HEK293 (cell line): ENCODE measurements around the gene CIRBP.
A peak's percentile ranks its signal among the peaks of the same experiment; 100 is the strongest.

Experiments
- CTCF ChIA-PET: fragments of 350-600 bp; formaldehyde crosslinking; extraction: SDS; loops from one replicate; lab custom pipeline; 2021; ENCODE audit warnings: antibody characterized with exemption; lab: Yijun Ruan, JAX
- POLR2A ChIA-PET: fragments of 300-600 bp; formaldehyde crosslinking; extraction: SDS; loops from one replicate; lab custom pipeline; 2020; ENCODE audit warnings: antibody characterized with exemption, inconsistent platforms; lab: Yijun Ruan, JAX
- H3K27ac ChIP-seq: fragments of 200-500 bp; sonication (Bioruptor generic); 2 replicates; pipeline ENCODE4 v1.5.1; 2014; ENCODE audit warnings: low read depth, low read length, control low read depth, inconsistent platforms; ENCODE audit errors: extremely low read depth
- H3K36me3 ChIP-seq, 2 experiments: fragments of 200-500 bp in 1 of 2; sonication (Bioruptor generic) in 1 of 2; 1 replicate in 1 of 2; 2 replicates in 1 of 2; pipeline ENCODE4 v1.5.1; 2014 to 2017; ENCODE audit warnings: inconsistent platforms in 2 of 2, low read length in 2 of 2; ENCODE audit not compliant: control insufficient read depth in 2 of 2, insufficient read depth in 1 of 2
- H3K4me1 ChIP-seq: fragments of 200-500 bp; sonication (Bioruptor generic); 2 replicates; pipeline ENCODE4 v1.5.1; 2014; ENCODE audit warnings: mild to moderate bottlenecking, low read length, inconsistent platforms; ENCODE audit not compliant: control insufficient read depth, insufficient read depth
- H3K4me3 ChIP-seq: 2 replicates; pipeline ENCODE4 v1.5.1; 2011; ENCODE audit warnings: low read depth, mild to moderate bottlenecking, control low read depth, low read length, moderate library complexity
- H3K9me3 ChIP-seq: fragments of 200-500 bp; sonication (Bioruptor generic); 2 replicates; pipeline ENCODE4 v1.5.1; 2014; ENCODE audit warnings: low read depth, low read length, inconsistent platforms; ENCODE audit not compliant: control insufficient read depth, insufficient read depth
- EGR2 ChIP-seq: fragments of 450-650 bp; formaldehyde crosslinking; IDR thresholded peaks from 2 replicates; pipeline ENCODE4 v1.5.1; 2016; ENCODE audit warnings: low read depth, missing biosample characterization, missing genetic modification characterization
- GLI4 ChIP-seq: fragments of 450-650 bp; formaldehyde crosslinking; IDR thresholded peaks from 2 replicates; pipeline ENCODE4 v1.5.1; 2016; ENCODE audit warnings: missing biosample characterization, missing genetic modification characterization
- GLIS1 ChIP-seq: fragments of 450-650 bp; formaldehyde crosslinking; IDR thresholded peaks from 2 replicates; pipeline ENCODE4 v1.5.1; 2016; ENCODE audit warnings: missing biosample characterization, missing genetic modification characterization
- MYNN ChIP-seq: fragments of 450-650 bp; formaldehyde crosslinking; IDR thresholded peaks from 2 replicates; pipeline ENCODE4 v1.5.1; 2016; ENCODE audit warnings: missing biosample characterization, missing genetic modification characterization, borderline replicate concordance
- PRDM1 ChIP-seq: fragments of 450-650 bp; formaldehyde crosslinking; IDR thresholded peaks from 2 replicates; pipeline ENCODE4; 2016; ENCODE audit warnings: missing biosample characterization, missing genetic modification characterization
- SCRT1 ChIP-seq: fragments of 450-650 bp; formaldehyde crosslinking; IDR thresholded peaks from 2 replicates; pipeline ENCODE4 v1.5.1; 2016; ENCODE audit warnings: missing biosample characterization, missing genetic modification characterization, borderline replicate concordance
- ZBTB21 ChIP-seq: fragments of 450-650 bp; formaldehyde crosslinking; IDR thresholded peaks from 2 replicates; pipeline ENCODE4 v1.5.1; 2017; ENCODE audit warnings: missing biosample characterization, missing genetic modification characterization
- ZFP3 ChIP-seq: fragments of 450-650 bp; formaldehyde crosslinking; IDR thresholded peaks from 2 replicates; pipeline ENCODE4 v1.5.1; 2016; ENCODE audit warnings: low read depth, missing biosample characterization, missing genetic modification characterization
- ZIC2 ChIP-seq: fragments of 450-650 bp; formaldehyde crosslinking; IDR thresholded peaks from 2 replicates; pipeline ENCODE4 v1.5.1; 2016; ENCODE audit warnings: missing biosample characterization, missing genetic modification characterization
- ZNF302 ChIP-seq: fragments of 450-650 bp; formaldehyde crosslinking; IDR thresholded peaks from 2 replicates; pipeline ENCODE4 v1.5.1; 2016; ENCODE audit warnings: missing biosample characterization, missing genetic modification characterization, low read depth
- ZNF335 ChIP-seq: fragments of 450-650 bp; formaldehyde crosslinking; conservative IDR thresholded peaks from 2 replicates; pipeline ENCODE4 v1.5.1; 2016; ENCODE audit warnings: missing biosample characterization, missing genetic modification characterization
- ZNF350 ChIP-seq: fragments of 450-650 bp; formaldehyde crosslinking; IDR thresholded peaks from 2 replicates; pipeline ENCODE4 v1.5.0; 2017; ENCODE audit warnings: missing biosample characterization, mild to moderate bottlenecking, missing genetic modification characterization
- ZNF416 ChIP-seq: fragments of 450-650 bp; formaldehyde crosslinking; IDR thresholded peaks from 2 replicates; pipeline ENCODE4 v1.5.1; 2016; ENCODE audit warnings: missing biosample characterization, missing genetic modification characterization
- ZNF510 ChIP-seq: fragments of 450-650 bp; formaldehyde crosslinking; IDR thresholded peaks from 2 replicates; pipeline ENCODE4 v1.5.1; 2018; ENCODE audit warnings: mild to moderate bottlenecking, missing genetic modification characterization, missing biosample characterization; ENCODE audit not compliant: insufficient replicate concordance
- ZNF529 ChIP-seq: fragments of 450-650 bp; formaldehyde crosslinking; IDR thresholded peaks from 2 replicates; pipeline ENCODE4 v1.5.1; 2017; ENCODE audit warnings: missing genetic modification characterization, missing biosample characterization; ENCODE audit not compliant: insufficient replicate concordance
- ZNF560 ChIP-seq: fragments of 450-650 bp; formaldehyde crosslinking; IDR thresholded peaks from 2 replicates; pipeline ENCODE4 v1.5.1; 2017; ENCODE audit warnings: missing biosample characterization, missing genetic modification characterization, borderline replicate concordance
- ZNF561 ChIP-seq: fragments of 450-650 bp; IDR thresholded peaks from 2 replicates; pipeline ENCODE4 v1.5.1; 2018; ENCODE audit warnings: missing biosample characterization, missing genetic modification characterization, borderline replicate concordance
- ZNF600 ChIP-seq: fragments of 450-650 bp; formaldehyde crosslinking; IDR thresholded peaks from 2 replicates; pipeline ENCODE4 v1.5.1; 2016; ENCODE audit warnings: missing biosample characterization, missing genetic modification characterization
- ZNF610 ChIP-seq: fragments of 450-650 bp; formaldehyde crosslinking; IDR thresholded peaks from 2 replicates; pipeline ENCODE4 v1.5.1; 2016; ENCODE audit warnings: missing biosample characterization, missing genetic modification characterization, borderline replicate concordance
- ZNF664 ChIP-seq: fragments of 450-650 bp; formaldehyde crosslinking; IDR thresholded peaks from 2 replicates; pipeline ENCODE4 v1.5.1; 2016; ENCODE audit warnings: missing biosample characterization, missing genetic modification characterization
- ZNF670 ChIP-seq: fragments of 450-650 bp; formaldehyde crosslinking; IDR thresholded peaks from 2 replicates; pipeline ENCODE4 v1.5.1; 2016; ENCODE audit warnings: missing biosample characterization, missing genetic modification characterization, low read depth
- ZNF677 ChIP-seq: fragments of 450-650 bp; IDR thresholded peaks from 2 replicates; pipeline ENCODE4 v1.5.0; 2018; ENCODE audit warnings: missing biosample characterization, mild to moderate bottlenecking, missing genetic modification characterization, moderate library complexity
- TF ChIP-seq, protein P1 (sequence below): fragments of 450-650 bp; formaldehyde crosslinking; IDR thresholded peaks from 2 replicates; pipeline ENCODE4; 2016; ENCODE audit warnings: missing biosample characterization, missing genetic modification characterization
- TF ChIP-seq, protein P2 (sequence below): fragments of 450-650 bp; formaldehyde crosslinking; IDR thresholded peaks from 2 replicates; pipeline ENCODE4 v1.5.1; 2016; ENCODE audit warnings: missing biosample characterization, missing genetic modification characterization
- TF ChIP-seq, protein P3 (sequence below): fragments of 450-650 bp; formaldehyde crosslinking; IDR thresholded peaks from 2 replicates; pipeline ENCODE4 v1.5.1; 2016; ENCODE audit warnings: missing biosample characterization, missing genetic modification characterization

Gene CIRBP

DNA sequence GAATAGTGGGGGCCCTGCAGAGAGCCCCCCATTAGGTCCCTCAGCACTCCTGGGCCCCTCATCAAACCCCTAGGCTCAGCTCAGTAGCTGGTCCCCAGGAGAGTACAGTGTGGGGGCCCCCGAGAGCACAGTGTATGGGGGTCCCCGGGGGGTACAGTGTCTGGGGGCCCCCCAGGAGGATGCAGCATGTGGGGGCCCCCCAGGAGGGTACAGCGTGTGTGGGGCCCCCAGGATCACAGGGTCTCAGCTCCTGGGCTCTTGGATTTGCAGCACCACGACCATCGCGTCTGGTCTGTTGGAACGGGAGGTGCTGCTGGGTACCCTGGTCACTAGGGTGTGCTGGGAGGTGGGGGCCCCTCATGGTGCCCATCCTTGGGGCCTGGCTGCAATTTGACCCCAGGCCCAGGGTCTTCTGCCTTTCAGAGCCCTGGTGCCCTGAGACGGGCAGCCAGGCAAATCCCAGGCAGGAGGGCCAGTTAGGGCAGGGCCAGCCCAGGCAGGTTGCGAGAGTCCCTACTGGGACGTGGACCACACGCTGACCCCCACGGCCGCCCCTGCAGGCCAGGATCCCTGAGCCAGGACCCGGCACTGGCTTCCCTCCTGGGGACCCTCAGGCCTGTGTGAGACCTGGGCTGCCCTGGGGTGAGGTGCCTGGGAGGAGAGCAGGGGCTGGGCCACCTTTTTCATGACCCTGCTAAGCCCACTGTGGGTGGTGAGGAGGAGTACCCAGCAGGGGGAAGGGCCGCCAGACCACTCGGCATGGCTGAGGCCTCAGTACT, 44.9 kb upstream of the CIRBP start (continued):
- TF ChIP-seq ZNF560 (tag by site-specific recombination) (no peak), ZNF335 (tag by site-specific recombination) (no peak), ZNF302 (tag by site-specific recombination) (no peak), ZBTB21 (tag by site-specific recombination) (no peak), ZNF670 (no peak), ZNF510 (tag by site-specific recombination) (no peak), GLIS1 (peak; percentile 94), GLI4 (tag by site-specific recombination) (no peak), SCRT1 (tag by site-specific recombination) (no peak), ZNF529 (tag by site-specific recombination) (no peak), PRDM1 (tag by site-specific recombination) (no peak), EGR2 (tag by site-specific recombination) (peak; percentile 40; the same call in 1 of the 2 replicates), ZNF600 (no peak), ZNF561 (no peak), ZFP3 (no peak), ZNF610 (tag by site-specific recombination) (no peak), ZNF350 (tag by site-specific recombination) (no peak), ZNF416 (no peak), ZNF664 (no peak), ZIC2 (tag by site-specific recombination) (peak; percentile 85)
- TF ChIP-seq, protein P1, sequence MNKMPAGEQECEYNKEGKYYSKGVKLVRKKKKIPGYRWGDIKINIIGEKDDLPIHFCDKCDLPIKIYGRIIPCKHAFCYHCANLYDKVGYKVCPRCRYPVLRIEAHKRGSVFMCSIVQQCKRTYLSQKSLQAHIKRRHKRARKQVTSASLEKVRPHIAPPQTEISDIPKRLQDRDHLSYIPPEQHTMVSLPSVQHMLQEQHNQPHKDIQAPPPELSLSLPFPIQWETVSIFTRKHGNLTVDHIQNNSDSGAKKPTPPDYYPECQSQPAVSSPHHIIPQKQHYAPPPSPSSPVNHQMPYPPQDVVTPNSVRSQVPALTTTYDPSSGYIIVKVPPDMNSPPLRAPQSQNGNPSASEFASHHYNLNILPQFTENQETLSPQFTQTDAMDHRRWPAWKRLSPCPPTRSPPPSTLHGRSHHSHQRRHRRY (tag by site-specific recombination), result no peak
- TF ChIP-seq, protein P2, sequence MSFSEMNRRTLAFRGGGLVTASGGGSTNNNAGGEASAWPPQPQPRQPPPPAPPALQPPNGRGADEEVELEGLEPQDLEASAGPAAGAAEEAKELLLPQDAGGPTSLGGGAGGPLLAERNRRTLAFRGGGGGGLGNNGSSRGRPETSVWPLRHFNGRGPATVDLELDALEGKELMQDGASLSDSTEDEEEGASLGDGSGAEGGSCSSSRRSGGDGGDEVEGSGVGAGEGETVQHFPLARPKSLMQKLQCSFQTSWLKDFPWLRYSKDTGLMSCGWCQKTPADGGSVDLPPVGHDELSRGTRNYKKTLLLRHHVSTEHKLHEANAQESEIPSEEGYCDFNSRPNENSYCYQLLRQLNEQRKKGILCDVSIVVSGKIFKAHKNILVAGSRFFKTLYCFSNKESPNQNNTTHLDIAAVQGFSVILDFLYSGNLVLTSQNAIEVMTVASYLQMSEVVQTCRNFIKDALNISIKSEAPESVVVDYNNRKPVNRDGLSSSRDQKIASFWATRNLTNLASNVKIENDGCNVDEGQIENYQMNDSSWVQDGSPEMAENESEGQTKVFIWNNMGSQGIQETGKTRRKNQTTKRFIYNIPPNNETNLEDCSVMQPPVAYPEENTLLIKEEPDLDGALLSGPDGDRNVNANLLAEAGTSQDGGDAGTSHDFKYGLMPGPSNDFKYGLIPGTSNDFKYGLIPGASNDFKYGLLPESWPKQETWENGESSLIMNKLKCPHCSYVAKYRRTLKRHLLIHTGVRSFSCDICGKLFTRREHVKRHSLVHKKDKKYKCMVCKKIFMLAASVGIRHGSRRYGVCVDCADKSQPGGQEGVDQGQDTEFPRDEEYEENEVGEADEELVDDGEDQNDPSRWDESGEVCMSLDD (tag by site-specific recombination), result peak; percentile 62

GRCh38 chr19:1224847-1225246, 44.3 kb upstream of the CIRBP start:
- Histone ChIP-seq H3K4me3 (no peak overlapping the region), H3K36me3 (peaks cover 0 to 83% of the 10 kb centered on the region in 2 experiments; a peak in 2 of 3 replicates), H3K9me3 (no peaks in the 10 kb centered on the region), H3K4me1 (no peaks in the 10 kb centered on the region), H3K27ac (0 out of 2 replicates have a peak overlapping the region, but pooled peaks have one; percentile 31)
- ChIA-PET POLR2A (interaction anchor here (1.0 kb wide), 1 partner anchor 14 kb away, joined by 3 read pairs; no protein-coding TSS in a partner anchor), CTCF (interaction anchor here (0.6 to 1.2 kb wide), 5 partner anchors 9 to 186 kb away, joined by 3 to 5 read pairs (median 3); no protein-coding TSS in a partner anchor)
- TF ChIP-seq, protein P3, sequence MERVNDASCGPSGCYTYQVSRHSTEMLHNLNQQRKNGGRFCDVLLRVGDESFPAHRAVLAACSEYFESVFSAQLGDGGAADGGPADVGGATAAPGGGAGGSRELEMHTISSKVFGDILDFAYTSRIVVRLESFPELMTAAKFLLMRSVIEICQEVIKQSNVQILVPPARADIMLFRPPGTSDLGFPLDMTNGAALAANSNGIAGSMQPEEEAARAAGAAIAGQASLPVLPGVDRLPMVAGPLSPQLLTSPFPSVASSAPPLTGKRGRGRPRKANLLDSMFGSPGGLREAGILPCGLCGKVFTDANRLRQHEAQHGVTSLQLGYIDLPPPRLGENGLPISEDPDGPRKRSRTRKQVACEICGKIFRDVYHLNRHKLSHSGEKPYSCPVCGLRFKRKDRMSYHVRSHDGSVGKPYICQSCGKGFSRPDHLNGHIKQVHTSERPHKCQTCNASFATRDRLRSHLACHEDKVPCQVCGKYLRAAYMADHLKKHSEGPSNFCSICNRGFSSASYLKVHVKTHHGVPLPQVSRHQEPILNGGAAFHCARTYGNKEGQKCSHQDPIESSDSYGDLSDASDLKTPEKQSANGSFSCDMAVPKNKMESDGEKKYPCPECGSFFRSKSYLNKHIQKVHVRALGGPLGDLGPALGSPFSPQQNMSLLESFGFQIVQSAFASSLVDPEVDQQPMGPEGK (tag by site-specific recombination), result no peak
- no peak for TF ChIP-seq MYNN (tag by site-specific recombination)
- TF ChIP-seq ZNF677 (tag by site-specific recombination), result no peak
